ENCODE measurements around the gene LEPROT.
"Not testable (repeated sequence)": the region's sequence is repeated elsewhere in the genome, so short reads cannot be mapped to it uniquely, and the experiment has no call there.

Gene LEPROT

GRCh38 chr1:65458730-65459396, 38.4 kb downstream of the LEPROT start:
- TF ChIP-seq CTCF (IDR thresholded peaks at IDR 0.05; ENCODE audit: insufficient read depth, low read length, missing control alignments): no peak
- no peak for DNase-seq (ENCODE audit: low read depth, low spot score)
- ChIA-PET POLR2A (interaction anchor here (1.2 kb wide), 1 partner anchor 311 kb away, joined by 3 read pairs; the partner anchor contains the start of gene AK4), CTCF (interaction anchor here (0.9 to 3.5 kb wide), 22 partner anchors 10 to 783 kb away, joined by 3 to 32 read pairs (median 5); no protein-coding TSS in a partner anchor)
- no peak overlapping the region for H3K4me3 ChIP-seq (ENCODE audit: low read depth, low read length)

- DNase-seq (ENCODE audit: low read depth, low spot score): no peak
- ChIA-PET CTCF (interaction anchor here (0.6 to 3.5 kb wide), 27 partner anchors 10 to 783 kb away, joined by 3 to 32 read pairs (median 4); no protein-coding TSS in a partner anchor), POLR2A (interaction anchor here (1.2 kb wide), 1 partner anchor 311 kb away, joined by 3 read pairs; the partner anchor contains the start of gene AK4)
- TF ChIP-seq CTCF (IDR thresholded peaks at IDR 0.05; ENCODE audit: insufficient read depth, low read length, missing control alignments): peak; percentile 51
- H3K4me3 ChIP-seq (ENCODE audit: low read depth, low read length): no peak overlapping the region
These were observed 38.9 kb downstream of the LEPROT start for GRCh38 chr1:65459397-65459768.

- H3K4me3 ChIP-seq (ENCODE audit: low read depth, low read length); DNase-seq (ENCODE audit: low read depth, low spot score); POLR2A ChIA-PET; CTCF ChIA-PET: not testable (repeated sequence)
These were observed 45.4 kb downstream of the LEPROT start for GRCh38 chr1:65465837-65466236.

- DNase-seq (ENCODE audit: low read depth, low spot score): no peak
- TF ChIP-seq CTCF (IDR thresholded peaks at IDR 0.05; ENCODE audit: insufficient read depth, low read length, missing control alignments): no peak
- CTCF ChIA-PET: no interaction called here
- H3K4me3 ChIP-seq (ENCODE audit: low read depth, low read length): no peak overlapping the region
- POLR2A ChIA-PET: no interaction called here
These were observed 47.1 kb downstream of the LEPROT start for GRCh38 chr1:65467536-65467935.

GRCh38 chr1:65469126-65469888, 48.8 kb downstream of the LEPROT start:
- ChIA-PET POLR2A (no interaction called here), CTCF (interaction anchor here (1.0 to 3.1 kb wide), 3 partner anchors 10 to 218 kb away, joined by 3 to 32 read pairs (median 3); no protein-coding TSS in a partner anchor)
- H3K4me3 ChIP-seq (ENCODE audit: low read depth, low read length): no peak overlapping the region
- TF ChIP-seq CTCF (IDR thresholded peaks at IDR 0.05; ENCODE audit: insufficient read depth, low read length, missing control alignments): no peak
- DNase-seq (ENCODE audit: low read depth, low spot score): no peak

- no peak overlapping the region for H3K4me3 ChIP-seq (ENCODE audit: low read depth, low read length)
- DNase-seq (ENCODE audit: low read depth, low spot score): no peak
- no peak for TF ChIP-seq CTCF (IDR thresholded peaks at IDR 0.05; ENCODE audit: insufficient read depth, low read length, missing control alignments)
- ChIA-PET CTCF (interaction anchor here (3.1 kb wide), 1 partner anchor 11 kb away, joined by 32 read pairs; no protein-coding TSS in a partner anchor), POLR2A (no interaction called here)
These were observed 49.4 kb downstream of the LEPROT start for GRCh38 chr1:65469889-65470340.
